MM.1S (cell line): Measurements from ENCODE around the gene C17orf58.
A peak's percentile ranks its signal among the peaks of the same experiment; 100 is the strongest.

Experiments
- DNase-seq: peaks from one replicate; pipeline ENCODE4 v3.0.0-alpha.2; 2015
- H2AFZ ChIP-seq: fragments of 300-600 bp; sonication (generic); 2 replicates; pipeline ENCODE4 v1.6.0; 2016; ENCODE audit warnings: antibody characterized with exemption, low read length
- H3F3A ChIP-seq: fragments of 300-600 bp; sonication (generic); 2 replicates; pipeline ENCODE4 v1.6.1; 2016; ENCODE audit warnings: mild to moderate bottlenecking, antibody characterized with exemption, low read length, moderate library complexity, mixed read lengths; ENCODE audit not compliant: insufficient read depth
- H3K27ac ChIP-seq: fragments of 300-600 bp; sonication (generic); 2 replicates; pipeline ENCODE4 v1.5.1; 2016; ENCODE audit warnings: mild to moderate bottlenecking, low read length
- H3K27me3 ChIP-seq: fragments of 300-600 bp; sonication (generic); replicated peaks from 2 replicates; pipeline ENCODE4 v1.6.0; 2016; ENCODE audit warnings: low read length; ENCODE audit not compliant: insufficient read depth
- H3K36me3 ChIP-seq: fragments of 300-600 bp; sonication (generic); replicated peaks from 2 replicates; pipeline ENCODE4 v1.6.1; 2016; ENCODE audit warnings: mild to moderate bottlenecking, low read length, mixed read lengths; ENCODE audit not compliant: insufficient read depth
- H3K4me1 ChIP-seq: fragments of 300-600 bp; sonication (generic); 2 replicates; pipeline ENCODE4 v1.6.1; 2016; ENCODE audit warnings: low read length, mixed read lengths
- H3K4me2 ChIP-seq: fragments of 300-600 bp; sonication (generic); 2 replicates; pipeline ENCODE4 v1.6.0; 2016; ENCODE audit warnings: low read depth, low read length
- H3K4me3 ChIP-seq: fragments of 300-600 bp; sonication (generic); 2 replicates; pipeline ENCODE4 v1.5.1; 2016; ENCODE audit warnings: low read length, mixed read lengths
- H3K79me2 ChIP-seq: fragments of 300-600 bp; sonication (generic); 2 replicates; pipeline ENCODE4 v1.6.1; 2016; ENCODE audit warnings: mixed run types, low read length, mixed read lengths
- H3K9ac ChIP-seq: fragments of 300-600 bp; sonication (generic); 2 replicates; pipeline ENCODE4 v1.6.1; 2016; ENCODE audit warnings: low read length, mixed read lengths
- H3K9me2 ChIP-seq: fragments of 300-600 bp; sonication (generic); replicated peaks from 2 replicates; pipeline ENCODE4 v1.6.1; 2016; ENCODE audit warnings: mild to moderate bottlenecking, low read length, mixed read lengths; ENCODE audit not compliant: insufficient read depth
- H3K9me3 ChIP-seq: fragments of 300-600 bp; sonication (generic); replicated peaks from 2 replicates; pipeline ENCODE4 v1.6.1; 2016; ENCODE audit warnings: mild to moderate bottlenecking, low read length, mixed read lengths; ENCODE audit not compliant: insufficient read depth
- H4K20me1 ChIP-seq: fragments of 300-600 bp; sonication (generic); 2 replicates; pipeline ENCODE4 v1.6.1; 2016; ENCODE audit warnings: mild to moderate bottlenecking, low read length, moderate library complexity, mixed read lengths; ENCODE audit not compliant: insufficient read depth
- EZH2 ChIP-seq: fragments of 300-600 bp; sonication (generic); optimal IDR thresholded peaks from 2 replicates; pipeline ENCODE3; 2017; ENCODE audit warnings: low read depth, mild to moderate bottlenecking, antibody characterized with exemption, low read length, mixed read lengths
- EZH2phosphoT487 ChIP-seq: fragments of 300-600 bp; sonication (generic); IDR thresholded peaks from 2 replicates; pipeline ENCODE4 v1.6.1; 2018; ENCODE audit warnings: antibody characterized with exemption, low read length
- TF ChIP-seq, protein P1 (sequence below): fragments of 300-600 bp; sonication (generic); IDR thresholded peaks from 2 replicates; pipeline ENCODE4 v1.5.1; 2016; ENCODE audit warnings: antibody characterized with exemption, low read length, mixed read lengths

C17orf58 gene

DNA sequence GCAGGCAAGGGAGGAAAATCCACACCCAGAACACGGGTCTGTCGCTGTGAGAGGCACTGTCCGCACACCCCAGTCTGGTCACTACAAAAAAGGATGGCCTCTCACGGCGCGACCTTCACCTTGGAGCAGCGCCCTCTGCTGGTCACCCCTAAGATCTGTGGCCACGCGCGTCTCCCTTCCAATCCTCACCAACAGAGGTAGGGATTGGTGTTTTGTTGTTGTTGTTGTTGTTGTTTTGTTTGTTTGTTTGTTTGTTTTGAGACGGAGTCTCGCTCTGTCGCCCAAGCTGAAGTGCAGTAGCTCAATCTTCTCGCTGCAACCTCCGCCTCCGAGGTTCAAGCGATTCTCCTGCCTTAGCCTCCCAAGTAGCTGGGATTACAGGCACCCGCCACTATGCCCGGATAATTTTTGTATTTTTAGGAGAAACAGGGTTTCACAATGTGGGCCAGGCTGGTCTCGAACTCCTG lies 15.0 kb upstream of the C17orf58 start:
- H3K9me3 ChIP-seq: no peaks in the 10 kb centered on the region
- H3K4me2 ChIP-seq: peak overlapping the region; percentile 61
- H3K9me2 ChIP-seq: no peaks in the 10 kb centered on the region
- H3K79me2 ChIP-seq: no peaks in the 10 kb centered on the region
- H2AFZ ChIP-seq: peak overlapping the region; percentile 69
- H3K9ac ChIP-seq: peak overlapping the region; percentile 22; the same call in 1 of the 2 replicates
- TF ChIP-seq EZH2phosphoT487: no peak
- TF ChIP-seq EZH2: no peak
- TF ChIP-seq, protein P1, sequence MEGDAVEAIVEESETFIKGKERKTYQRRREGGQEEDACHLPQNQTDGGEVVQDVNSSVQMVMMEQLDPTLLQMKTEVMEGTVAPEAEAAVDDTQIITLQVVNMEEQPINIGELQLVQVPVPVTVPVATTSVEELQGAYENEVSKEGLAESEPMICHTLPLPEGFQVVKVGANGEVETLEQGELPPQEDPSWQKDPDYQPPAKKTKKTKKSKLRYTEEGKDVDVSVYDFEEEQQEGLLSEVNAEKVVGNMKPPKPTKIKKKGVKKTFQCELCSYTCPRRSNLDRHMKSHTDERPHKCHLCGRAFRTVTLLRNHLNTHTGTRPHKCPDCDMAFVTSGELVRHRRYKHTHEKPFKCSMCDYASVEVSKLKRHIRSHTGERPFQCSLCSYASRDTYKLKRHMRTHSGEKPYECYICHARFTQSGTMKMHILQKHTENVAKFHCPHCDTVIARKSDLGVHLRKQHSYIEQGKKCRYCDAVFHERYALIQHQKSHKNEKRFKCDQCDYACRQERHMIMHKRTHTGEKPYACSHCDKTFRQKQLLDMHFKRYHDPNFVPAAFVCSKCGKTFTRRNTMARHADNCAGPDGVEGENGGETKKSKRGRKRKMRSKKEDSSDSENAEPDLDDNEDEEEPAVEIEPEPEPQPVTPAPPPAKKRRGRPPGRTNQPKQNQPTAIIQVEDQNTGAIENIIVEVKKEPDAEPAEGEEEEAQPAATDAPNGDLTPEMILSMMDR: peak; percentile 78
- H3K4me1 ChIP-seq: no peaks in the 10 kb centered on the region
- H3K27ac ChIP-seq: no peak overlapping the region
- H3K4me3 ChIP-seq: peak overlapping the region; percentile 56
- peak; percentile 57 for DNase-seq
- H3K36me3 ChIP-seq: no peaks in the 10 kb centered on the region
- H4K20me1 ChIP-seq: no peaks in the 10 kb centered on the region
- no peaks in the 10 kb centered on the region for H3F3A ChIP-seq
- no peaks in the 10 kb centered on the region for H3K27me3 ChIP-seq

DNA sequence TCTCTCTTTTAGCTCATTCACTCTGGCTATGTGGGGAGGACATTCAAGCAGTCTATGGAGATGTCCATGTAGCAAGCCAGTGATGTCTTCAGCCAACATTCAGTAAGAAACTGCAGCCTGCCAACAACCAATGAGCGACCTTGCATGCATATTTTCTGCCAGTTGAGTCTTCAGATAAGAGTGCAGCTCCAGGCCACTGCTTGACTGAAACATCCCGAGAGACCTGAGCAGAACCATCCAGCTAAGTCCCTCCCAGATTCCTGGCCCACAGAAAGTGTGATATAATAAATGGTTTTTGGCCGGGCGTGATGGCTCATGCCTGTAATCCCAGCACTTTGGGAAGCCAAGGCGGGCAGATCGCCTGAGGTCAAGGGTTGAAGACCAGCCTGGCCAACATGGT lies 10.5 kb upstream of the C17orf58 start:
- Histone ChIP-seq H3K4me2 (no peak overlapping the region), H3F3A (no peaks in the 10 kb centered on the region), H3K4me1 (no peaks in the 10 kb centered on the region), H4K20me1 (no peaks in the 10 kb centered on the region), H3K9me2 (no peaks in the 10 kb centered on the region), H3K27ac (no peak overlapping the region), H3K9me3 (no peaks in the 10 kb centered on the region), H3K27me3 (no peaks in the 10 kb centered on the region), H3K36me3 (no peaks in the 10 kb centered on the region), H3K79me2 (no peaks in the 10 kb centered on the region), H3K9ac (no peak overlapping the region), H2AFZ (no peak overlapping the region), H3K4me3 (no peak overlapping the region)
- no peak for DNase-seq
- TF ChIP-seq, protein P1: no peak
- TF ChIP-seq EZH2phosphoT487 (no peak), EZH2 (no peak)

DNA sequence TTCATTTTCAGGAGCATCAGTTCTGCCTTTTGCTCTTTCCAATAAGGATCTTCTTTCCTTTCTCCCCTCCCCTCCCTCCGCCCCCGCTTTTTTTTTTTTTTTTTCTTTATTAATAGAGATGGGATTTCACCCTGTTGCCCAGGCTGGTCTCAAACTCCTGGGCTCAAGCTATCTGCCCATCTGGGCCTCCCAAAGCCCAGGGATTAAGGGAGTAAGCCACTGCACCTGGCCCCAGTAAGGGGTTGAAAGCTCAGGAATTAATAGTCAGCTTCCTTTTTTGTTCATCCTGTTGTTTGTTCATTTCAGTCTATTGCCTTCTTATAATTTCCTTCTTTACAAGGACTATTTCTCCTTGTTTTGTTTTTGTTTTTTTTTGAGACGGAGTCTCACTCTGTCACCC lies 7.9 kb upstream of the C17orf58 start:
- H4K20me1 ChIP-seq: no peaks in the 10 kb centered on the region
- H2AFZ ChIP-seq: no peak overlapping the region
- no peak for DNase-seq

More for the DNA sequence above, 7.9 kb upstream of the C17orf58 start:
- Histone ChIP-seq H3K4me3 (no peak overlapping the region), H3K27me3 (no peaks in the 10 kb centered on the region), H3K27ac (no peak overlapping the region), H3K36me3 (no peaks in the 10 kb centered on the region), H3K9me2 (no peaks in the 10 kb centered on the region), H3K79me2 (no peaks in the 10 kb centered on the region), H3K4me1 (no peaks in the 10 kb centered on the region), H3F3A (no peaks in the 10 kb centered on the region), H3K9me3 (no peaks in the 10 kb centered on the region), H3K9ac (no peak overlapping the region), H3K4me2 (no peak overlapping the region)
- TF ChIP-seq EZH2 (no peak), EZH2phosphoT487 (no peak)
- TF ChIP-seq, protein P1: no peak
